ENCODE results near the gene MLC1.
A peak's percentile ranks its signal among the peaks of the same experiment; 100 is the strongest.

MLC1 gene

DNA sequence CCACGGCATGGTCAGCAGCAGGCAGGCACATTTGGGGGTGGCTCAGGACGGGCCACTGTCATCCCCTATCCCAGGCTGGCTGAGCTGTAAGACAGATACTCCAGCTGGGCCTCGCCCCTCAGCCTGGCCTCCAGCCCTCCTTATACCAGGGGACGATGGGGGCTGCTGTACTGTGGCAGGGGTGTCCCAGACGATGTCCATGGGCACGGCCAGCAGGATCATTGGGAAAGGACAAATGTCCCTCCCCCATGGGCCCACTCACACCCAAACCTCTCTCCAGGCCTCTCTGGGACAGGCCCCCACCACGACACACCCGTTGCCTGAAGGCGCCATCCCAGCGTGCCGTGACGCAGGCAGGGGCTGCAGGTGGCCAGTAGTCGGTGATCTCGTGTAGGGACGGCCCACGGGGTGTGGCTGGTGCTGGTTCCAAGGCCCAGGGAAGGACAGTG is 71.1 kb downstream of the MLC1 start:
- no peak for DNase-seq

DNA sequence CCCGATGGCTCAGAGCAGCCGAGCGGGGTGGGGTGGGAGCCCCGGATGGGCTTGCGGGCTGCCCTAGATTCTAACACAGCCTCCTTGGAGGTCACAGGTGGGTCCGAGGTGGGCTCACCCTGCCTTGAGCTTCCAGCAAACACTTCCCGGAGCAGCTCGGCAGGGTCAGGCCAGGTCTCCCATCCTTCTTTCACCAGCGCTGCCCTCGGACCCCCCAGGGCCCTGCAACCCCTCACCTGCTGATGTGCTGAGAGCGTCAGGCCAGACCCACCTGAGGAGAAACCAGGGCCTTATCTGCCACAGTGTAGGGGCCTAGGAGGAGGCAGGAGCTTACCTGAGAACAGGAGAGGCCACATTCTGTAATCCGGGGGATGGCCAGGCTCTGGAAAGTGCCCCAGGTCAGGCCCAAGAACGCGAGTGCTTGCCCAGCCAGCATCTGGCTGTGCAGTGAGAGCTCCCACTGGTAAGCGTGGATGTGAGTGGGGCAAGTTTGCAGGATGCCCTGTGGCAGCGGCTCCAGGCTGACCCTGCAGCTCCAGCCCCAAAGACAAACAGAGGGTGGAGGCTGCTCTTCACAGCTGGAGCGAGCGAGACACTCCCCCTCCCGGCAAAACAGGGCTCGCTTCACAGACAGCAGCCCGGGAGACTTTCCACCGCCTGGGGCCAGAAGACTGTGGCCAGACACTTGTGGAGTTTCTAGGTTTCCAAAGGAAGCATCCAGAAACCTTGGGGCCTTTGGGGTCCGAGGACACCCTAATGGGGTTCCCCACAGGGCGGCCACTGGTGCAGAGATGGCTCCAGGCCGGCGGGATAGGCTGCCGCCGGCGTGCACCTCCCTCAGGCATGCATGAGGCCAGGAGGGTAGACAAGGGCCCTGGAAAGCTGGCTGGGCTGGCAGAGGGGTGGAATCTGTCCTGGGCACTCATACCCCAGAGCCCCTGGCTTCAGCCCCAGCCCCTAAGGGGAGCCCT is 72.7 kb downstream of the MLC1 start, which contains the start of gene IL17REL:
IL17REL (minus strand) TSS at position 555 of the 971 bp plus-strand sequence; CDS start at position 436, 119 bp downstream.
- DNase-seq: no peak

- DNase-seq: peak; percentile 45
Observed at GRCh38 chr22:50011447-50012210, 73.6 kb downstream of the MLC1 start.

DNA sequence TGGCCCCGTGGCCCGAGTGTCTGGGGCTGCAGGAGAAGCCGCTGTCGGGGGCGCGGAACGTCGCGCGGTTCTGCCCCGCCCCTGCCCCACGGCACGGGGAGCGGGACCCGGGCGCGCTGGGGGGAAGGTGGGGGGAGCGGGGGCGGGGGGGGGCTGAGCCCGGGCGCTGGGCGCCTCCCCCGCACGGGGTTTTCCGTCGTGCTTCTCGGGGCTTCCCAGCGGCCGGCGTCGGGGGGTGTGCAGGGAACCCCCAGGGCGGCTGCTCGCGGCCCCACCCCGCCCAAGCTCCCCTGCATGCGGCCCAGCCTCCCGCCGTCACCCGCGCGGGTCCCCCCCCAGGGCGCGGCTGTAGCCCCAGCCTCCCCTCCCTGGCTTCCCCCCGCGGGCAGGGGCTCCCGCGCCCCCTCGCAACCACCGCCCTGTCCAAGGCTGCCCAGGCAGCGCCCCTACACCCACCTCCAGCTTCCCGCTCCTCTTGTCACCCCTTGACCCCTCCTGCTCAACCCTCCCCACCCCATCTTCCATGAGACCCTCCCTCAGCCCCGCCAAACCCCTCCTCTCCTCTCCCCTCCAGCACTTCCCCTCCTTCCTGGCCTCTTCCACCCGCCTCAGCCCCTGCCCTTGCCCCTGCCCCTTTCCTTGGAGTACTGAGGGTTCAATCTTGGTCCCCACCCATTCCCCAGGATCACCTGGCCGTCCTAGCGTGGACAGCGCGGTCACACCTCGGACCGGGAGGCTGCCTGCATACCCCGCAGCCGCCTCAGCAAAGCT is 74.4 kb downstream of the MLC1 start:
- DNase-seq: no peak

DNA sequence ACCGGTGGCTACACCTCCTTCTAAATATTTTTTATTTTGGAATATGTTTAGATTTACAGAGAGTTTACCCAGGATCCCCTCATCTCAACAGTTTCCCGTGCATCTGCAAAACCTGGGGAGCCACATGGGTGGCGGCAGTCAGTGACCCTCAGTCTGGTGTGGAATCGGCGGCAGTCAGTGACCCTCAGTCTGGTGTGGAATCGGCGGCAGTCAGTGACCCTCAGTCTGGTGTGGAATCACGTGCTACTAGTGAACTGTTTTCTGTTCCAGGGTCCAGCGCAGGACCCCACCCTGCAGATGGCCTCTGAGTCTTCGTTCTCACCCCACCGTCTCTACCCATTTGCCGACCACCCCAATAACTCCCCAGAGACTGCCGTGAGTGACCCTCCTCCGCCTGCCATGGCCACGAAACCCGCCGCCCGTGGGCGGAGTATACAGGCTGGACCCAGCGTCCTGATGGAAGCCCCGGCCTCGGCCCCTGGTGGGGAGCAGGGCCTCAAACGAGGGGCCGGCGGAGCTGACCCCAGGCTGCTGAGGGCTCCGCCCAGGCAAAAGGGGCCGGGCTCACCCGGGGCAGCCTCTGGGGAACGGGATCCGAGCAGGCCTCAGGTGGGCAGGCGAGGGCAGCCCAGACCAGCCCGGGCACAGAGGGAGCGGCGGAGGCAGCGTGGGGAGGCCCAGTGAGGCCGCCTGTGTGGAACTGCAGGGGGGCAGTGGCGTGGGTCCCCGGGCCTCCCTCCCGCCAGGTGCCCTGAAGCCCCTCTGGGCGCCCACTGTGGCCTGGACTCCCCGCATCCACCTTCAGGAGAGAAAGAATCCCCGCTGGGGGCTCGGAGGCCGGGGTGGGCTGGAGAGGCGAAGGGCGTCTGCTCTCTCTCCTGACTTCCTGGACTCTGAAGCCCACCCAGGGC is 75.2 kb downstream of the MLC1 start:
- no peak for DNase-seq

Data from DMS153 (cell line).